Fibroblast of skin of right biceps (primary cell): ENCODE results near the gene CLCN4.
A peak's percentile ranks its signal among the peaks of the same experiment; 100 is the strongest.

ENCODE experiments used
- DNase-seq: peaks from one replicate; pipeline ENCODE4 v3.0.0-alpha.2; 2013

The CLCN4 gene

GRCh38 chrX:10168226-10168625 is 11.5 kb downstream of the CLCN4 start:
- DNase-seq = no peak

- no peak for DNase-seq
These were observed 12.4 kb downstream of the CLCN4 start for GRCh38 chrX:10169175-10169574.

GRCh38 chrX:10171249-10171648 is 14.5 kb downstream of the CLCN4 start:
- DNase-seq = no peak

GRCh38 chrX:10172877-10173276 is 16.1 kb downstream of the CLCN4 start:
- DNase-seq = peak; percentile 53

GRCh38 chrX:10173331-10173900 is 16.6 kb downstream of the CLCN4 start:
- peak; percentile 94 for DNase-seq

GRCh38 chrX:10174051-10174450 is 17.3 kb downstream of the CLCN4 start:
- no peak for DNase-seq

GRCh38 chrX:10174810-10175209 is 18.0 kb downstream of the CLCN4 start:
- DNase-seq = no peak

- peak; percentile 77 for DNase-seq
These were observed 18.6 kb downstream of the CLCN4 start for GRCh38 chrX:10175319-10175871.

GRCh38 chrX:10176121-10177003 is 19.6 kb downstream of the CLCN4 start:
- DNase-seq = no peak

- no peak for DNase-seq
These were observed 20.2 kb downstream of the CLCN4 start for GRCh38 chrX:10177004-10177396.

GRCh38 chrX:10177601-10178000 is 20.8 kb downstream of the CLCN4 start:
- DNase-seq = no peak

GRCh38 chrX:10178866-10179463 is 22.2 kb downstream of the CLCN4 start:
- DNase-seq = no peak

GRCh38 chrX:10183760-10184159 is 27.0 kb downstream of the CLCN4 start:
- DNase-seq = no peak

GRCh38 chrX:10184411-10184810 is 27.6 kb downstream of the CLCN4 start:
- no peak for DNase-seq

- no peak for DNase-seq
These were observed 29.6 kb downstream of the CLCN4 start for GRCh38 chrX:10186355-10186754.

- no peak for DNase-seq
These were observed 30.6 kb downstream of the CLCN4 start for GRCh38 chrX:10187421-10187820.

GRCh38 chrX:10189317-10190268 is 32.8 kb downstream of the CLCN4 start:
- peak; percentile 52 for DNase-seq

GRCh38 chrX:10190367-10190766 is 33.6 kb downstream of the CLCN4 start:
- peak; percentile 71 for DNase-seq

GRCh38 chrX:10193587-10193986 is 36.8 kb downstream of the CLCN4 start:
- no peak for DNase-seq

GRCh38 chrX:10195425-10195824 is 38.6 kb downstream of the CLCN4 start:
- no peak for DNase-seq

- DNase-seq = no peak
These were observed 39.2 kb downstream of the CLCN4 start for GRCh38 chrX:10195947-10196346.
